ENCODE results near the gene RASAL3. TPM values are rescaled to one million over a fixed set of nuclear protein-coding genes. Genes with fewer than 3 reads are reported as not detected.
A peak's percentile ranks its signal among the peaks of the same experiment; 100 is the strongest.

RASAL3 gene
- polyA plus RNA-seq, 2 of the 4 experiments (the other 2 are of a cell fraction), result not detected

GRCh38 chr19:15455996-15456395 lies 8.3 kb downstream of the RASAL3 start (continued):
- no peak for TF ChIP-seq FOXS1 (CRISPR knock-in tag; IDR thresholded peaks at IDR 0.05)
- no peak for TF ChIP-seq JUNB (IDR thresholded peaks at IDR 0.05)
- no peak for TF ChIP-seq CHD2 (IDR thresholded peaks at IDR 0.05; ENCODE audit: low read length, partially characterized antibody)
- TF ChIP-seq CBX2 (IDR thresholded peaks at IDR 0.05; ENCODE audit: borderline replicate concordance, low read depth), result no peak
- no peak for TF ChIP-seq TP53 (CRISPR knock-in tag; IDR thresholded peaks at IDR 0.05)
- TF ChIP-seq MAFK (IDR thresholded peaks at IDR 0.05; ENCODE audit: partially characterized antibody), result no peak
- TF ChIP-seq CTCF (IDR thresholded peaks at IDR 0.05), result no peak
- no peak for TF ChIP-seq EP300 (IDR thresholded peaks at IDR 0.05)
- no peak for TF ChIP-seq RCOR1 (IDR thresholded peaks at IDR 0.05; ENCODE audit: low read depth, low read length)

- H3K9me3 ChIP-seq, result no peaks in the 10 kb centered on the region
- TF ChIP-seq PBX3 (IDR thresholded peaks at IDR 0.05) (no peak), JUN (IDR thresholded peaks at IDR 0.05) (no peak), SREBF2 (IDR thresholded peaks at IDR 0.05) (no peak), GATA3 (IDR thresholded peaks at IDR 0.05; ENCODE audit: borderline replicate concordance) (no peak), RNF2 (IDR thresholded peaks at IDR 0.05; ENCODE audit: borderline replicate concordance, low read depth) (no peak), ATOH8 (CRISPR knock-in tag; IDR thresholded peaks at IDR 0.05; ENCODE audit: low read depth) (no peak), EHF (CRISPR knock-in tag; IDR thresholded peaks at IDR 0.05) (no peak), JUNB (IDR thresholded peaks at IDR 0.05) (no peak), REST (IDR thresholded peaks at IDR 0.05) (no peak), MAZ (IDR thresholded peaks at IDR 0.05; ENCODE audit: borderline replicate concordance, low read depth, low read length) (no peak)
- no peak overlapping the region for H3K4me2 ChIP-seq
- ChIA-PET CTCF (interaction anchor here (0.6 to 0.7 kb wide), 2 partner anchors 25 to 27 kb away, joined by 4 read pairs; no protein-coding TSS in a partner anchor), POLR2A (interaction anchor here (0.5 kb wide), 1 partner anchor 103 kb away, joined by 3 read pairs; no protein-coding TSS in a partner anchor)
- no peak overlapping the region for H3K4me3 ChIP-seq
- no peak overlapping the region for H3K27ac ChIP-seq
- no peak for FAIRE-seq
- H3K4me1 ChIP-seq, result no peaks in the 10 kb centered on the region
- ATAC-seq, result peak in 1 of 2 experiments; percentile 48; a peak in 3 of 6 replicates
- WGBS (ENCODE audit: missing lambda C conversion rate), result 76% methylated on average over 10 of the region's 17 CpGs
- DNase-seq (ENCODE audit: low read depth in 1 of 2, low spot score in 1 of 2), result peak; percentile 30 to 38
Measured at GRCh38 chr19:15453906-15454860, 10.2 kb downstream of the RASAL3 start.
